GM18519 (cell line): ENCODE results near the gene ANO10.

Experiments used
- ATAC-seq: cut with Tn5 transposase; IDR thresholded peaks from one replicate; pipeline ENCODE4 v1.9.1; 2021; ENCODE audit warnings: mild to moderate bottlenecking, moderate library complexity; ENCODE audit not compliant: unreplicated experiment, low FRiP score

The ANO10 gene

GRCh38 chr3:43435706-43436105, 186.1 kb downstream of the ANO10 start:
- no peak for ATAC-seq

GRCh38 chr3:43434431-43434830, 187.4 kb downstream of the ANO10 start:
- ATAC-seq: no peak

DNA sequence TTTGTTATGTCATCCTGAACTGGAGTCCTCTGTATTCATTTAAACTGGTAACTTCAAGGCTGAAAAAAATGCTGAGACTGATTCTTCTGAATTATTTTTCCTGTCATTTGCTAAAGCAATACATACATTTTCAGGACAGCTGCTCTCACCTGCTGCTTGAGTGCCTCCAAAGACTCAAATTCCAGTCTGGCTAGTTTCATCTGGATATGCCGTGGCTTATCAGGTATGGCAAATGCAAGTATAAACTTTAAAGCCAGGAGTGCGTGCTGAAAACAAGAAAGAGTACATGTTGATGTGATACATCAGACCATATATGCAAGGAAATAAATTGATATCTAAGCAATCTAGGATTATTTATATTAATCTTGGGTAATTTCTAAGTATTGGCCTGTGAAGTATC, 189.3 kb downstream of the ANO10 start:
- no peak for ATAC-seq

GRCh38 chr3:43426388-43426787, 195.4 kb downstream of the ANO10 start:
- ATAC-seq: no peak

DNA sequence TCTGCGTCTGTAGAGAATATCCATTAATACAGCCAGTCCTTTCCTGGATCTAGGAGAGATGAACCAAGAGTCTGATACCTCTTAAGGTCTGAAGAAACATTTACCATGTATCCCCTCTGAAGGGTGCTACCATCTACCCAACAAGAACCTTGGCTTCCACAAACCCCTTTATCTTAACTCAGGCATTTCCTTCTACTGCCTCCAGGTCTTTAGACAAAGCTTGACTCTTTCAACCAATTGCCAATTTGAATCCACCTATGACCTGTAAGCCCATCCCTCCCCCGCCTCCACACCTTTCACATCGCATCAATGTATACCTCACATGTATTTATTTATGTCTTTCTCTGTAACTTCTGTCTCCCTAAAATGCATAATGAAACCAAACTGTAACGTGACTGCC, 196.0 kb downstream of the ANO10 start:
- ATAC-seq: no peak

GRCh38 chr3:43423639-43424038, 198.2 kb downstream of the ANO10 start:
- no peak for ATAC-seq

GRCh38 chr3:43423142-43423541, 198.7 kb downstream of the ANO10 start:
- ATAC-seq: no peak

DNA sequence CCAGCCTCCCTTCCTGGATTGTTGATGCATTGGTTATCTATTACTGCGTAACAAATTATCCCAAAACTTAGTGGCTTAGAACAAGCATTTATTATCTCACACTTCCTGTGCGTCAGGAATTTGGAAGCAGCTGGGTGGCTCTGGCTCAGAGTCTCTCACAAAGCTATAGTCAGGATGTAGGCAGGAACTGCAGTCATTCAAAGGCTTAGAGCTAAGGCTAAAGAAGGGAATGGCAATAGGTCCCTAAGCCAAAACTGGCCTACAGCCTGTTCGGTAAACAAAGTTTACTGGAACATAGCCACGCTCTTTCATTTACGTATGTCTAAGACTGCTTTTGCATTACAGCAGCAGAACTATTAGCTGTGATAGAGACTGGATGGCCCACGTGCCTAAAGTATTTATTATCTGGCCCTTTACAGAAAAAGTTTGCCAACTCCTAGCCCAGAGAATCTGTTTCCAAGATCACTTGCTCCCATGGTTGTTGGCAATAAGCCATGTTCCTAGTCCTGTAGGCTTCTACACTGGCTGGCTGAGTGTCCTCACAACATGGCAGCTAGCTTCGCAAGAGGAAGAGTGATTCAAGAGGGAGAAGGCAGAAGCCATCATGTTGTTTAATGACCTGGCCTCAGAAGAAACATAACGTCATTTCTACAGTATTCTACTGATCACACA, 203.1 kb downstream of the ANO10 start:
- no peak for ATAC-seq

GRCh38 chr3:43417133-43417532, 204.7 kb downstream of the ANO10 start:
- no peak for ATAC-seq

DNA sequence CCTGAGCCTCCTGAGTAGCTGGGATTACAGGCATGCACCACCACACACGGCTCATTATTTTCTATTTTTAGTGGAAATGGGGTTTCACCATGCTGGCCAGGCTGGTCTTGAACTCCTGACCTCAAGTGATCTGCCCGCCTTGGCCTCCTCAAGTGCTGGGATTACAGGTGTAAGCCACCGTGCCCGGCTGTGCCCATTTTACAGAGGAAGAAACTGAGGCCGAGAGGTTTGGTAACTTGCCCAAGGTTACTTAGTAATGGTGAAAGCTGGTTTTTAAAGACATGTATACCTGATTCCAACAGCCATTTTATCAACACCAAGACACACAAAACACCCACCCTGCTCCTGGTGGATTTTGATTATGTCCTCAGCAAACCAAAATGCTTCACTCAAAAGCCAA, 206.7 kb downstream of the ANO10 start:
- ATAC-seq: no peak

DNA sequence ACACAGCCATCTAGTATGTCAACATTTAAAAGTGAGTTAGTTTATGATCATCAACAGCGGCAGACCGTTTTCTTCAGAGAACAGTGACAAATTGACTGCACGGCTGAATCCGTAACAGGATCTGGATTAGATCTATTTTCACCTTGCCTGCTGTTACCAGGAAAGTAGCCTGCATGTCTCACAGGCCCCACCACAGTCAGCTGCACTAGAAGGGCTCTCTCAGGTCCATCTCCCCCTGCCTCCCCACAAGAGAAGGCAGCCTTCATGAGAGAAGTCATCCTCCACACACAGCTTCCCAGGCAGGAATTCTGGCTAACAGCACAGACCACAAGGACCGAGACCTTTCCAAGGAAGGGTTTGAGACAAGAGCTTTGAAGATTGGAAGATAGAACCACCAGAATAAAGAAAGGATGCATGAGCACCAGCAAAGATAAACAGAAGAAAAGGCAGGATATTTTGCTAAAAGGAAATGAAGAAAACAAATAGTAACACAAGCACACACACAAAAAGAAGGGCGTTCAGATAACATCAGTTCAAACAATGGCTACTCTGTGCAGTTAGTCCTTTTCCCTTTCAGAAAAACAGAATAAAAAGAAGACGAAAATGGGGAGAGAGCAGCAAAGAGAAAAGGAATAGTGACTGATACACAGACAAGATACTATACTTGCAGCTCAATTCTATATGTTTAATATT, 208.0 kb downstream of the ANO10 start:
- no peak for ATAC-seq

DNA sequence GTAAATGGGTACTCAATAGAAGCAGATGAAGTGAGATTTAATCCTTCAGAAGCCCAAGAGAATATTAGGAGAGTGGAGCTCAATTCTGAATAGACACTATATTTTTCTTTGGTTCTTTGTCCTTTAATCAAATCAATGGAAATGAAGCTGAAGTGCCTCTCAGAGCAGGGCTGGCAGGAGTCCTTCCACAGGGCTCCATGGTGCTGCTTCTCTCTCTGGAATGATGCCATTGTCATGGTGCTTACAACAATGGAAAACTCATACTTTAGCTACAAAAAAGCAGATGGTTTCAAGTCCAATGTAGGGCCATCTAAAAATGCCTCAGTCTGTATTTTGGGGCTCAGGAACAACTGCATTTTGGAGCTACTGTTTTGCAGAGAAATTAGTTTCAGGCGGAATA, 210.4 kb downstream of the ANO10 start:
- no peak for ATAC-seq

- ATAC-seq: no peak
Observed at GRCh38 chr3:43410592-43410991, 211.2 kb downstream of the ANO10 start.

DNA sequence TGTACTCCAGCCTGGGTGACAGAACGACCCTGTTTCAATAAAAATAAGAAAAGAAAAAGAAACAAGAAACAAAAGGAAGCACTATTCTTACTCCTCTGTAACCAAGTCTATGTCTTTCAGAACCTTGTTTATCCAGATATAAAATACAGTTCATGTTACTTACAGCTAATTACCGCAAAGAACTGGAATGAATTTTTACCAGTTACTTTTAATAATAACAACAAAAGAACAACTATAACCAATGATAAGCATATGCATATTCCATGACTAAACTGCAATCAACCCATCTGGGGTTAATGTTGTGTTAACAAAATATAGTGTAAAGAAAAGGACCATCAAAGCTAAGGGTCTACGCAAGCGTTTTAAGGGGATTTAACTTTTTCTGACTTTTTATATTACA, 212.3 kb downstream of the ANO10 start:
- ATAC-seq: no peak

DNA sequence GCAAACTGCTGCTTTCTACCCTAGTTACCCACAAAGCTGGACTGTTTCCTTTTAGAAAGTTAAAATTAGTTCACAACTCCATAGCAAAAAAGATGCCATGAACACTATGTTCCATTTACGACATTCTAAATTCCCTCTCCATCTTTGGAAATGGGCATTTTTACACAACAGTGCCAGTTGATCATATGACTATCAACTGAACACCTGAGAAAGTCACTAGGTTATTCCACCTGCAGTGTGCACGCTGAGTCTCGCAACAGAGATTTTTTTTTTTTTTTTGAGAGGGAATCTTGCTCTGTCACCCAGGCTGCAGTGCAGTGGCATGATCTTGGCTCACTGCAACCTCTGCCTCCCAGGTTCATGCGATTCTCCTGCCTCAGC, 215.2 kb downstream of the ANO10 start:
- no peak for ATAC-seq

GRCh38 chr3:43405888-43406642, 215.7 kb downstream of the ANO10 start:
- ATAC-seq: peak; percentile 38

DNA sequence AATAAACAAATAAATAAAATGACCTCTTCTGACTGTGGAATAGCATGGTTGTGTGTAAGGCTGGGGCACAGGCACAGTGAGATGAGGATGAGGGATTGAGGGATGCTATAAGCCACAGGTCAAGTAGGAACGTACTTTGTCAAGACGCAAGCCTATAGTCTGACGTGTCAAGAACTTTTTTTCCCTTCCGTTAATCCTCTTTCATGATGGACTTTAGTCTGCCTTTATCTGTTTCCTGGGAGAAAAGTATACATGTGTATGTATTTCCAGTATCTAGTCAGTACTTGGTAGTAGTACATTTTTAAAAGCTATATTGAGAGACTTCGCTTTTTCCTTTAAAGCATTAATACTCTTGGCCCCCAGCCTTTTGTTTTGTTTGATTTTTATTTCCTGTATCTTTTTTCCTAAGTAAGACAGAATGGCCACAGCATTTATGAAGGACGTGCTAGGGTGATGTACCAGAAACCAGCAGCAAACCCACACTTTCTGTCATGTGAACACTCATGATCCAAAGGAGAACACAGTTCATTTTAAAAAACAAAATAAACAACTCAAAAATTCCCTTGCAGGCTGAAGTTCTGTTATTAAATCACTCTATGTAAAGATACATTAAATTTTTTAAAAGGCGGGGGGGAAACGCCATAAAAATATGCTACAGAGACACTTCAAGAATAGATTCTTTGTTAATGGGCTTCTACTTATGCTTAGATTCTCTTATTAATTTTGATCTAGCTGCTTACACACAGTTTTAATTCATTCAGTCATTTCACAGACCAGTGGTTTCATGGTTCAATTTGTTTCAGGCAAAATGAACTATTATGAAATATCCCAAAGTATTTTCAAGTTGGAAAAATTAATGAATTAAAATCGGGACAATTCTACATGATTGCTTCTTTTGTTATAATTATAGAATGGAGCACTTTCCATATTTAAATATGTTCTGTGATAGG, 220.8 kb downstream of the ANO10 start:
- ATAC-seq: no peak

DNA sequence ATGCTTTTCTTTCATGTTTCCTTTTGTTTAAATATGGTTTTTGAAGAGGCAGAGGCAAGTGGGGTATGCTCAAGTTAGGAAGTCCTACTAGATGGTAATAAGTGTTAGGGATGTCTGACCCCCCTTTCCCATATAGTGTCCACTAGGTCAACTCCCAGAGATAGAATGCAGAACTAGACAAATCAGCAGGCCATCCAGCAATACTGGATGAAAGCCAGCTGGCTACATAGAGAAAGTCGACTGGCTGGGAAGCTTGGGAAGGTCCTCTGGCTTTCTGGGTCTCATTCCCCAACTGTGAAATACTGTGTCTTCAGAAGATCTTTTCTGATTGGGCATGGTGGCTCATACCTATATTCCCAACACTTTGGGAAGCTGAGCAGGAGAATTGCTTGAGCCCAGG, 221.6 kb downstream of the ANO10 start:
- no peak for ATAC-seq

DNA sequence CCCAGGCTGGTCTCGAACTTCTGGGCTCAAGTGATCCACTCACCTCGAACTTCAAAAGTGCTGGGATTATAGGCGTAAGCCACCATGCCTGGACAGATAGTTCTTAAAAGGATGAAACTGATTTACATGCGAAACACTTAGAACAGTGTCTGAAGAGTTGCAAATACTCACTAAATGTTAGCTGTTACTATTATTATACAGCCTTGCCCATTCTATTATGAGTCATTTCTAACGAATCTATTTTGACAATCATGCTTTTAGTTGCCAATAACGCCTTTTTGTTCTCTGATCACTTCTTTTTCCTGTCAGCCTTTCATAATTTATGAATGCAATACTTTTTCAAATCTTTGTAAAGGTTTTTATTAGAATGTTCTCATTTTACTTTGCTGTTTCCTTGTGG, 222.8 kb downstream of the ANO10 start:
- ATAC-seq: peak; percentile 59

DNA sequence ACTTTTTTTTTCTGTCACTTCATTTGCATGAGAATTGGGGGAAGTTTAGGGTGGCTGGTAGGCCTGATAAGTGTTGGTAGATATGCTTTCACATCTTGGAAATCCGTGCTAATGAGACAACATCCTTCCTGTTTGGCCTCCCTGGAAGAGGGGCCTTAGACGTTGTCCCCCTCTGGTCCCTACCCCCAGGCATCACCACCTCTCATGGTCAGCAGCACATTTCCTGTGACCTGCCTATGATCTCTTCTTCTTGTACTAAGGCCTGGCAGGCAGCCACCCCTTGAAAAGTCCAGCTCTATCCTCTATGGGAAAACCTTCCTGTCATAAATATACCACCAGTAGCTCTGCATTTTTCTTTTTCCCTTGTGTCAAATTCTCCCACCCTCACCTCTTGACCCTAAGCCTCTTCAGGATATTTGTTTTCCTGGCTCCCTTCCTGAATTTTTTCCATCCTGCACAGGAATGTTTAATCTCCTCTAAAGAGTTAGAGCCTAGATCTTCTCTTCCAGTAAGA, 227.7 kb downstream of the ANO10 start:
- no peak for ATAC-seq
